CD4-positive, alpha-beta memory T cell (primary cell): Measurements from ENCODE around the gene SYNGAP1. TPM values are rescaled to one million over a fixed set of nuclear protein-coding genes. Genes with fewer than 3 reads are reported as not detected.

Source experiments
- CTCF ChIA-PET: fragments of 350-600 bp; sonication (Branson Sonifier 250); formaldehyde crosslinking; loops from one replicate; lab custom pipeline; 2021; ENCODE audit warnings: inconsistent platforms; ENCODE audit not compliant: partially characterized antibody; lab: Charles Lee
- POLR2A ChIA-PET: fragments of 350-600 bp; sonication (Branson Sonifier 250); formaldehyde crosslinking; loops from one replicate; lab custom pipeline; 2021; ENCODE audit not compliant: partially characterized antibody; lab: Charles Lee
- DNase-seq, 5 donors: peaks; one replicate each; pipeline versions ENCODE4 v3.0.0 to v3.0.0-alpha.2; 2020 to 2022; ENCODE audit warnings: mixed read lengths in 1 of 5
- H3K27ac ChIP-seq: one replicate; pipeline ENCODE4 v1.7.0; 2013; ENCODE audit warnings: low read depth, low read length
- H3K27me3 ChIP-seq: 2 replicates; pipeline ENCODE4 v1.7.0; 2013; ENCODE audit warnings: mild to moderate bottlenecking, low read length, moderate library complexity; ENCODE audit not compliant: insufficient read depth
- H3K36me3 ChIP-seq: 2 replicates; pipeline ENCODE4 v1.7.0; 2013; ENCODE audit warnings: mild to moderate bottlenecking, low read length, moderate library complexity; ENCODE audit not compliant: insufficient read depth
- H3K4me1 ChIP-seq: 2 replicates; pipeline ENCODE4 v1.7.0; 2013; ENCODE audit warnings: mild to moderate bottlenecking, low read length, moderate library complexity; ENCODE audit not compliant: insufficient read depth
- H3K4me3 ChIP-seq, 2 donors: one replicate each; pipeline ENCODE4 v1.7.0; 2013; ENCODE audit warnings: low read length in 2 of 2, mild to moderate bottlenecking in 1 of 2
- H3K9me3 ChIP-seq, 2 donors: one replicate each; pipeline ENCODE4 v1.7.0; 2013; ENCODE audit warnings: low read length in 2 of 2, control low read depth in 1 of 2; ENCODE audit not compliant: control insufficient read depth in 1 of 2
- H3K27ac Mint-ChIP-seq, 7 donors: one replicate each; pipeline ENCODE4 v1.8.0; 2020 to 2021; ENCODE audit warnings: mixed read lengths in 7 of 7, mild to moderate bottlenecking in 6 of 7, inconsistent platforms in 3 of 7, moderate library complexity in 3 of 7
- H3K27me3 Mint-ChIP-seq, 2 donors: one replicate each; pipeline ENCODE4 v1.8.0; 2020 to 2021; ENCODE audit warnings: mixed read lengths in 2 of 2
- H3K36me3 Mint-ChIP-seq, 2 donors: one replicate each; pipeline ENCODE4 v1.8.0; 2020 to 2021; ENCODE audit warnings: mixed read lengths in 2 of 2, inconsistent platforms in 1 of 2, mild to moderate bottlenecking in 1 of 2
- H3K4me1 Mint-ChIP-seq, 4 donors: one replicate each; pipeline ENCODE4 v1.8.0; 2020 to 2021; ENCODE audit warnings: mixed read lengths in 4 of 4, mild to moderate bottlenecking in 1 of 4
- H3K4me3 Mint-ChIP-seq, 8 donors: one replicate each; pipeline ENCODE4 v1.8.0; 2020 to 2021; ENCODE audit warnings: mixed read lengths in 8 of 8, mild to moderate bottlenecking in 7 of 8, moderate library complexity in 6 of 8, inconsistent platforms in 3 of 8
- H3K9me3 Mint-ChIP-seq, 8 donors: one replicate each; pipeline ENCODE4 v1.8.0; 2020 to 2021; ENCODE audit warnings: mixed read lengths in 8 of 8, mild to moderate bottlenecking in 5 of 8, inconsistent platforms in 3 of 8, moderate library complexity in 1 of 8
- intact Hi-C: fragments of 100-400 bp; cut with micrococcal nuclease; formaldehyde crosslinking; loops from one replicate; pipeline ENCODE4 v1.15.1; 2023
- polyA plus RNA-seq, 2 donors: library from polyadenylated mRNA; unstranded; fragments of 300-500 nt; fragmentation: Illumina TruSeq; gene quantifications; one replicate each; pipeline ENCODE4 v1.2.3, GENCODE V29; 2021
- total RNA-seq, 2 experiments: library from RNA; stranded (reverse); gene quantifications; one replicate each; pipeline ENCODE4 v1.2.3, GENCODE V29; 2021

The SYNGAP1 gene
- total and polyA plus RNA-seq, 4 experiments from 2014 or later = 1.9 to 48.0 (median 47.8) TPM; not detected in 1

GRCh38 chr6:33421344-33421643 is 1.4 kb downstream of the SYNGAP1 start:
- H3K27ac Mint-ChIP-seq = peak overlapping the region in 6 of 7 donors; percentile 44 to 91 (median 79)
- intact Hi-C loops = no loop called here

GRCh38 chr6:33423777-33424176 is 3.9 kb downstream of the SYNGAP1 start:
- Mint-ChIP-seq H3K4me3 (peak overlapping the region in 7 of 8 donors; percentile 6 to 99 (median 92)), H3K36me3 (peaks cover 0 to 8% of the 10 kb centered on the region in 2 donors), H3K4me1 (peaks cover 50 to 85% (median 56%) of the 10 kb centered on the region in 4 donors), H3K27ac (peak overlapping the region; percentile 22 to 99 (median 88)), H3K9me3 (peaks cover 0 to 2% (median 0%) of the 10 kb centered on the region in 8 donors), H3K27me3 (no peaks in the 10 kb centered on the region)
- H3K36me3 ChIP-seq = no peaks in the 10 kb centered on the region
- no peaks in the 10 kb centered on the region for H3K27me3 ChIP-seq
- no peak overlapping the region for H3K4me3 ChIP-seq
- CTCF ChIA-PET = interaction anchor here (1.1 kb wide), 1 partner anchor 11 kb away, joined by 3 read pairs; no protein-coding TSS in a partner anchor
- H3K27ac ChIP-seq = no peak overlapping the region
- H3K9me3 ChIP-seq = no peaks in the 10 kb centered on the region
- no peak for DNase-seq
- H3K4me1 ChIP-seq = peaks cover 57% of the 10 kb centered on the region
- intact Hi-C loops = no loop called here
- POLR2A ChIA-PET = interaction anchor here (0.8 to 4.7 kb wide), 4 partner anchors 8 to 174 kb away, joined by 3 to 64 read pairs (median 9); partner anchors contain the start of genes PHF1 and ZBTB9

More at GRCh38 chr6:33421344-33421643, 1.4 kb downstream of the SYNGAP1 start:
- POLR2A ChIA-PET = no interaction called here
- no peak for DNase-seq
- Histone ChIP-seq H3K9me3 (no peaks in the 10 kb centered on the region), H3K27ac (no peak overlapping the region), H3K27me3 (no peaks in the 10 kb centered on the region), H3K4me1 (peaks cover 56% of the 10 kb centered on the region), H3K36me3 (no peaks in the 10 kb centered on the region), H3K4me3 (no peak overlapping the region)
- CTCF ChIA-PET = no interaction called here
- Mint-ChIP-seq H3K4me3 (peak overlapping the region in 6 of 8 donors; percentile 1 to 68 (median 44)), H3K9me3 (no peaks in the 10 kb centered on the region), H3K4me1 (peaks cover 49 to 89% (median 57%) of the 10 kb centered on the region in 4 donors), H3K27me3 (no peaks in the 10 kb centered on the region), H3K36me3 (peaks cover 5 to 18% of the 10 kb centered on the region in 2 donors)

GRCh38 chr6:33424855-33425667 is 5.2 kb downstream of the SYNGAP1 start:
- Mint-ChIP-seq H3K4me1 (peaks cover 53 to 88% (median 60%) of the 10 kb centered on the region in 4 donors), H3K9me3 (peaks cover 0 to 2% (median 0%) of the 10 kb centered on the region in 8 donors), H3K27me3 (no peaks in the 10 kb centered on the region), H3K27ac (peak overlapping the region; percentile 96 to 100 (median 98)), H3K4me3 (peak overlapping the region; percentile 84 to 99 (median 94)), H3K36me3 (peaks cover 0 to 8% of the 10 kb centered on the region in 2 donors)
- Histone ChIP-seq H3K4me1 (peaks cover 59% of the 10 kb centered on the region), H3K36me3 (no peaks in the 10 kb centered on the region), H3K27me3 (no peaks in the 10 kb centered on the region), H3K27ac (peak overlapping the region; percentile 90), H3K4me3 (peak overlapping the region; percentile 59 to 63), H3K9me3 (no peaks in the 10 kb centered on the region)
- intact Hi-C loops = loop anchor here (1.0 kb wide), 2 partner anchors 15 to 80 kb away; no protein-coding TSS in a partner anchor
- ChIA-PET POLR2A (interaction anchor here (0.6 to 4.7 kb wide), 17 partner anchors 8 to 453 kb away, joined by 3 to 64 read pairs (median 12); partner anchors contain the start of genes B3GALT4, CUTA, ITPR3 and KIFC1), CTCF (interaction anchor here (0.9 to 2.6 kb wide), 8 partner anchors 9 to 155 kb away, joined by 3 to 26 read pairs (median 4); no protein-coding TSS in a partner anchor)
- peak in 1 of 5 donors; percentile 38 for DNase-seq

GRCh38 chr6:33425668-33426577 is 6.1 kb downstream of the SYNGAP1 start:
- peak overlapping the region; percentile 84 to 99 (median 94) for H3K4me3 Mint-ChIP-seq
- H3K9me3 Mint-ChIP-seq = peaks cover 0 to 2% (median 0%) of the 10 kb centered on the region in 8 donors
- H3K4me1 ChIP-seq = peaks cover 61% of the 10 kb centered on the region
- peaks cover 62 to 96% (median 68%) of the 10 kb centered on the region in 4 donors for H3K4me1 Mint-ChIP-seq
- ChIA-PET POLR2A (interaction anchor here (0.6 to 4.7 kb wide), 21 partner anchors 9 to 454 kb away, joined by 3 to 64 read pairs (median 8); partner anchors contain the start of genes B3GALT4, BAK1, CUTA and ITPR3), CTCF (interaction anchor here (0.6 to 2.6 kb wide), 9 partner anchors 10 to 156 kb away, joined by 3 to 26 read pairs (median 4); no protein-coding TSS in a partner anchor)
- H3K27me3 Mint-ChIP-seq = no peaks in the 10 kb centered on the region
- peak overlapping the region; percentile 96 to 100 (median 98) for H3K27ac Mint-ChIP-seq
- peak overlapping the region; percentile 59 to 63 for H3K4me3 ChIP-seq
- H3K27me3 ChIP-seq = no peaks in the 10 kb centered on the region
- intact Hi-C loops = loop anchor here (1.0 kb wide), 4 partner anchors 8 to 81 kb away; partner anchors contain the start of genes CUTA and KIFC1
- no peaks in the 10 kb centered on the region for H3K9me3 ChIP-seq
- H3K36me3 ChIP-seq = no peaks in the 10 kb centered on the region
- peaks cover 0 to 8% of the 10 kb centered on the region in 2 donors for H3K36me3 Mint-ChIP-seq
- peak; percentile 80 to 87 (median 80) for DNase-seq
- peak overlapping the region; percentile 90 for H3K27ac ChIP-seq

- Mint-ChIP-seq H3K27ac (peak overlapping the region; percentile 96 to 100 (median 98)), H3K27me3 (no peaks in the 10 kb centered on the region), H3K9me3 (peaks cover 0 to 2% (median 0%) of the 10 kb centered on the region in 8 donors), H3K4me1 (peaks cover 59 to 95% (median 66%) of the 10 kb centered on the region in 4 donors), H3K4me3 (peak overlapping the region; percentile 84 to 99 (median 94)), H3K36me3 (peaks cover 0 to 10% of the 10 kb centered on the region in 2 donors)
- Histone ChIP-seq H3K27ac (peak overlapping the region; percentile 90), H3K27me3 (no peaks in the 10 kb centered on the region), H3K36me3 (no peaks in the 10 kb centered on the region), H3K4me1 (peaks cover 62% of the 10 kb centered on the region), H3K9me3 (no peaks in the 10 kb centered on the region), H3K4me3 (peak overlapping the region; percentile 48 to 63)
- ChIA-PET POLR2A (interaction anchor here (0.8 to 4.7 kb wide), 15 partner anchors 10 to 177 kb away, joined by 3 to 64 read pairs (median 14); partner anchors contain the start of genes B3GALT4, BAK1, CUTA and KIFC1), CTCF (interaction anchor here (0.6 to 2.6 kb wide), 5 partner anchors 11 to 157 kb away, joined by 3 to 26 read pairs (median 7); no protein-coding TSS in a partner anchor)
- peak; percentile 45 to 77 (median 54) for DNase-seq
- intact Hi-C loops = loop anchor here (1.0 kb wide), 2 partner anchors 9 to 36 kb away; partner anchors contain the start of genes CUTA and KIFC1
Measured at GRCh38 chr6:33426590-33427511, 7.0 kb downstream of the SYNGAP1 start.
